NCI-H1092 (cell line): ENCODE data around the gene RALGAPA2.

Experiments
- DNase-seq: peaks from one replicate; lab custom pipeline; 2025; lab: John Stamatoyannopoulos, UW

RALGAPA2 gene

DNA sequence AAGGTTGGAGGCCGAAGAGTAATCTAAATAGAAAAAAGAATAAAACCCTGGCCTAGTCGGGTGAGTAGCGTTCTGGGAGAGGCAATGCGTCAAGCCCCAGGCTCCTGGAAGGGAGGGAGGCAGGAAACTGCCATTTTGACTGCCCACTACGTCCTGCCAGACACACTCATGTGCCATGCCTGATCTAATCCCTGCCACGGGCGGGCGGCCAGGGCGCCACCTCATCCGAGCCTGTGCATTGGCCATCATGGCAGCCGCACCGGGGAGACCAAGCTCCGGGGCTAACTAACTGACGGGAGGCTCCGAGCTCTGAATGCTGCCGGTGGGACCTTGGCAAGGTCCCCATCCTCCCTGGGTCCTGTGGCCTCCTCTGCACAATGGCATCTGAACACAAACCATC lies 275.8 kb downstream of the RALGAPA2 start:
- no peak for DNase-seq

DNA sequence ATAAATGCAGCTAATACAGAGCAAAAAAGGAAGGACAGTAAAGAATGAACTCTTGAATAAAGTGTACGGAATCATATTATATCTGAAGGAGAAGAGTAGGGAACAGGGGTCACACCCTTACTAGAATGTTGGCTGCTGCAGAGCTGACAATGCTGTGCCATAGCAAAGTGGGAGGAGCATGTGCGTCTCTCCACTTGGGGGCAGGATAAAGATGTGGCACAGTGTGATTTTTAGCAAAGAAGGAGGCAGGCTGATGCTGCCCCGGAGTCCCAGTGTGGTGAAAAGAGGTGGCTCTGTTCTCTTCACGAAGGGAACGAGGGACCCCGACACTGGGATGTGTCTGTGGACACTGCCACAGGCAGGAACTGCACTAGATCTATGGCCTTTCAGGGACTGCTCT lies 277.0 kb downstream of the RALGAPA2 start:
- DNase-seq, result no peak

DNA sequence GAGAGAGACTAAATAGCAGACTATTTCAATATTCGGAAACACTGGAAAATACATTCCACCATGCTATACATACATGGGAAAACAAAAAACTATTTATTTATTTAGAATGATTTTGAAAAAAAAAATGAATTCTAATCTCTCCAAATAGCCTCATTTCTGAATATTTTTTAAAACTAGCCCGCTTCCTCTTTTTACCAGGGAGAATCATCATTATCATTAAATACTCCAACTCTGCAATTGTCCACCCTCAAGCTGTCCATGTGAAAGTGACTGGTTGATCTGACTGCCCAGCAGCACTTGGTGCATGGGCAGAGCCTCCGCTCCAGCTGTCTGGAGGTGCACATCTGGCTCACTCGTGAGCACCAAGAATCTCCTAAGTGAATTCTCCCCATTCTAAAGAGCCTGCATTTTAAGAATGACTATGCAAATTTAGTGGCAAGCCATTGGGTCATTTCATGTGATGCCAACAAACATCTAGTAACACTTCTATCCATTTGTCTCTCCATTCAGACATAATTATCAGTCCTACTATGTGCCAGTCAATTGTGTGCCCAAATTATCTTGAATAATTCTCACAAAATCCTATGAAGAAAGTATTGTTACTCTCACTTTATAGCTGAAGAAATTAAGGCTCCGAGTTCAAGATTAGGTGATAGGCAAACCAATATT lies 279.7 kb downstream of the RALGAPA2 start:
- no peak for DNase-seq

DNA sequence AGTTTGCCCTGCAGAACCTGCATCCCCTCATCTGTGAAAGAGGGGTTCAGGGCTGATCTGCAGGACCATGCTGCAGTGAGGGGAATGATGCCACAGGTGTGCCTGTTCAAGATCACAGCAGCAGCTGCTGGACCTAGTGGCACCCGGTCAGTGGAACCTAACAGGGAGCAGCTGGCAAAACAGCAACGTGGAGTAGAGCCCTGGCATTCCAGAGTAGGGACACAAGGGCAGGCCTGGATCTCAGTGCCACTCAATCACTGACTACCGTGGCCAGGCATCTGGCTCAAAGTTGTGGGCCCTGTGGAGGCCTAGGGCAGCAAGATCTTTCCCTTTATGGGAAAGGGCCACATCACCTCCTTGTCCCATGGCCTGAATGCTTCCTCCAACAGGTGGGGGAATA lies 282.4 kb downstream of the RALGAPA2 start:
- DNase-seq, result no peak

DNA sequence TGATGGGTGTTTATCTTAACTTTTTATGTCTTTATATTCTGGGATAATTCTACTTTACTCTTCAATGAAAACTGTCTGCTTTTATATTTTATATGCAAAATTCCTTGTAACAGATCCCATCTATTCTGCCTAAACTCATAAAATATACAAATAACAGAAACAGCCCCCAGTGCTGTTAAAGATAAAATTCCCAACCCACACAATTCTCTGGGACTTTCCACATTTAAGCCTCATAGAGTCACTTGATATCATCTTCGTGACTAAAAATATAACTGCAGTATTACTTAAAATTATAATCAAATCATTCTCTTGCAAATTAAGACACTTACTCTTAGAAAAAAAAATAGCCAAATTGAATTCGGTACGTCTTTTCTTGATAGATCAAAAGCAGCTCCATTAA lies 284.4 kb downstream of the RALGAPA2 start:
- no peak for DNase-seq

DNA sequence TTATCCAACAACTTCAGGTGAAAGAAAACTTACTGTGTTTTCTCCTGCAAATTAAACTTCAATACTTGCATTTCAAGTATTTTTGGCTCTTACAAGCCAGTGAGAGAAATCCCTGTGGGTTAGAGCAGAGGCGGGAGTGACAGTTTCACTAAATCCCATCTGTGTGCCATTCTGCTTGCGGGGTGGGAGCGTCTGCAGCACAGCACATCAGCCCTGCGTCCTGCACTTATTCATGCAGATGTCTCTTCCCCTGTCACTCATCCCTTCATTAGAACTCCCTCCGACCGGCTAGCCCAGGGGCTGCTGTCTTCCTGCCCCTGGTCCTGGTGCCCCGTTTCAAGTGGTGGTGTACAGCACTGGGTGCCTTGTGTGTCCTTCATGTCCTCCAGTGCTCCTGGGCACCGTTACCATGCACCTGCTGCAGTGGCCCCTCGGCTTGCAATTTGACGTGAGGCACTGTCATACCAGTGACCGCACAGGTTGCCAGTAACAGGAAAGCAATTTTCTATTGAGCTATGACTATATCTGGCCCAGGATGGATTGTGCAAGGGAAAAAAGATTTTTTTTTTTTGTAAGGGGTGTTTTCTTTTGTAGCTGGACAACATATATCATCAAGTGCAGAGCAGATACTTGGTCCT lies 285.1 kb downstream of the RALGAPA2 start:
- no peak for DNase-seq

DNA sequence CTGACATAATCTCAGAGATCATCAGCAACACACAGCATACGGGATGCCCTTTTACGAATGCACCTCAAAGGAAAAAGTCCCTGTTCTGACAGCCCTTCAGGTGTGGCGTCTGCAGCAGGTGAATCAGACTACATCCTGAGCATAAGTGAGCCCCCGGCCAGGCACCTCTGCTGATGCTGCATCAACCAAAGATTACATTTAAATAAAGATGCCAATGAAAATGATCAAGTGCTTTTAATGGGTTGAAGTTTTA lies 285.9 kb downstream of the RALGAPA2 start:
- no peak for DNase-seq

DNA sequence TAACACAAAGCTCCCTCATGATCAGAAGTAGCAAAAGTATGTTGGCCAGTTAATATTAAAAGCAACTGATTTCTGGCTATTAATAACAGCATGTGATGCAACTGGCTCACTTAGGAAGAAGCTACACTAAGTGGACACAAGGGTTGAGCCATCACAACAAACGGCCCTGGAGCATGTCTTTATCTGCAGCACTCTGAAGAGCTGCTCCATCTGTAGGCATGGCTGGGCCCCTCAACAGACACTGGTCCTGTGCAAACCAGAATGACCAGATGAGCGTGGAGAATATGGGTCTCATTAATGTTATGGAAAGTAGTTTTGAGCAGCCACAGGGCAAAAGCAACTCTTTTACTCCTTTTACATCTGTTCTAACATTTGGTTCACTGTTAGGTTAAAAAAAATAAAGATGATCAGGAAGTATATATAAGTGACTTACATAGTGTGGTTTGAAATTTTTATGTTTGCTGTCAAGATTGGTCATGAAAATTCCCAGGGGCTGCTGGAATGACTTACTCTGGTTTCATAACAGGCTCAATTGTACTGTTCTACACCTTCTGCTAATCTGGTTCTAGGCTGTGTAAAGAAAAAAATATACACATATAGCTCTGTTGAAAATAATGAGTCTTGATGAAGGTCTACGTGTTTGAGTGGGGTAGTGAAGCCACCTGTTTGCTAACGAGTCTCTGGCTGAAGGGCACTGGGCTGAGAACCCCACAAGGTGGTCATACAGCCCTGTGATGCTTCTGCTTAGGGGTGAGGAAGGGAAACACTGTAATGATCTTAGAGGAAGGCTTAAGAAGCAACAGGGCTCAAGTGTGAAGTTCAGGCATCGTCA lies 286.4 kb downstream of the RALGAPA2 start:
- no peak for DNase-seq

DNA sequence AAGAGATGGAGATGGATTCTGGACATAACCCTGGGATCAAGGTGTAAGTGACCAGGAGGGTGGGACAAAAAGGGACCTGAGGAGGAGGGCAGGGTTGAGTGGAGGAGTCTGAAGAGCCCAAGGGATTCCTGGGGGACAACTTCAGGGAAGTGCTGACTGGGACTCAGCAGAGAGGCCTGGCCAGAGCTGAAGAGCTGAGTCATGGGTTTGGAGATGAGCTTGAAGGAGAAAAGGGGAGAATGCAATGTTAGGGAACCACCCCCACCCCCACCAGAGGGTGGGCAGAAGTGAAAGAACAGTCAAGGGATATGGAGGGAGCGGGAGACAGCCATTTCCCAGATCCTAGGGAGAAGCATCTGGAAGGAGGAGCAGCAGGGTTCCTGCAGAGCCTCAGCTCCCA lies 289.3 kb downstream of the RALGAPA2 start:
- DNase-seq, result no peak

DNA sequence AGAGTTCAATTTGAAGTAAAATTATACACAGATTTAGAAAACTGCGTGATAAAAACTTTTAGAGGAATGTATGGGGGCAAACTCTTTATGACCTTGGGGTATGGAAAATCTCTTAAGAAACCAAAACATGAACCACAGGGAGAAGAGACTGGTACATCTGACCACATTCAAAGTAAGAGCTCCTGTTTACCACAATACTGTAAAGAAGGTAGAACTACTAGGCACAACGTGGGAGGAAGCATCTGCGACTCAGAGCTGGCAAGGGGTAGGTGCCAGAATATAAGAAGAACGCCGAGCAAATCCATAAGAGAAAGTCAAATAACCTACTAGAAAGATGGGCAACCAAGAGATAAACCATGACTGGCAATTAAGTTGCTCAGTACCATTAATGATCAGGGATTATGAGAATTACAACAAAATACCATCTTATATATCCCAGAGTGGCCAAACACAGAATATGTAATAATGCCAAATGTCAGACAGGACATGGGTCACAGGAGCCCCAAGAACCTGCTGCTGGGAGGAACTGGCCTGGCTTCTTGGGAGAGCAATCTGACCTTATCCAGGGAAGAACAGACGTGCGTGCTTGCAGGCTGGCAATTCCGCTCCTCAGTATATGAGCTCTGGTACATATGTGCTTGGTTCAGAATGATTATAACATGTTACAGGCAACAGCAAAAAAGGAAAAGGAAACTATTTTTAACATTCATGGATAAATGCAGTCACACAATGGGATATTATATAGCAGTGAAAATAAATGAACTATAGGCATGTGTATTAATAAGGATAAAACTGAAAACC lies 294.4 kb downstream of the RALGAPA2 start:
- no peak for DNase-seq

DNA sequence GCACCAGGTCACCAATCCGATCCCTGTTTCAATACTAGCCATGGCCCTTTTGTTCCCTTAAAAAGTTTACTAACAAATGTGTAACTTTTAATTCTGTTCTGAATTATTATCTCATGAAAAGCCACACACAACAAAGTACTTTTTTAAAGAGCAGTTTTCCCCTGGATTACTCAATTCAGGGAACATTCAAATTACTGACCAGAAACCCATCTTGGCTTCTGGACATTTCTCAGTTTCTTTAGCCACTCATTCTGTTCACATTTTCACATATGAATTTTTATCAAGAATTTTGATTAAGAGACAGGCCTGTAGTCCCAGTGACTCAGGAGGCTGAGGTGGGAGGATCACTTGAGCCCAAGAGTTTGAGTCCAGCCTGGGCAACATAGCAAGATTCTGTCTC lies 297.1 kb downstream of the RALGAPA2 start:
- DNase-seq, result no peak

DNA sequence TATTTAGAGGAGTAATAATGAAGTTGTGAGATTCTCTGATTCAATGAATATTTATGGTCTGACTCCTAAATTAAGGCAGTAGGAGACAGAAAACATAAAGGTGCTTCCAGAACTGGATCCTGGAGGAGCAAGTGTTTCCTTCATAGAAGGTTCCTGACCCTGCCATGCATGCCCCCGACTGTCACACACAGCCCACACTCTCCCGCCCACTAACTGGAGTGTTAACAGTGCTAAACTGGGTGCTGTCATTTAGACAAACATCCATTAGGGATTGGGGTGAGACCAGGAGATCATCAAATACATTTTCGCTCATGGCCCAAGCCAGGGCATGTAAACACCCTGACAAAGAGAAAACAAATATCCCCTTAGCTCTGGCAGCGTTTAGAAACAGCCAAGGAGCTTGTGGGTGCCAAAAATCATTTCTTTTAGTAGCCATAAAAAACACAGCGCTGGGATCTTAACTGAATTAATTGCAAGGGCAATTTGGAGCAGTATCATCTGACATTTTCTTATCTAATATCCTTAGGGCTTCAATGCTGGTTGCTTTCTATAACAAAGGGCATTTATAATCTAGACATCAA lies 297.7 kb downstream of the RALGAPA2 start:
- peak; percentile 55 for DNase-seq

DNA sequence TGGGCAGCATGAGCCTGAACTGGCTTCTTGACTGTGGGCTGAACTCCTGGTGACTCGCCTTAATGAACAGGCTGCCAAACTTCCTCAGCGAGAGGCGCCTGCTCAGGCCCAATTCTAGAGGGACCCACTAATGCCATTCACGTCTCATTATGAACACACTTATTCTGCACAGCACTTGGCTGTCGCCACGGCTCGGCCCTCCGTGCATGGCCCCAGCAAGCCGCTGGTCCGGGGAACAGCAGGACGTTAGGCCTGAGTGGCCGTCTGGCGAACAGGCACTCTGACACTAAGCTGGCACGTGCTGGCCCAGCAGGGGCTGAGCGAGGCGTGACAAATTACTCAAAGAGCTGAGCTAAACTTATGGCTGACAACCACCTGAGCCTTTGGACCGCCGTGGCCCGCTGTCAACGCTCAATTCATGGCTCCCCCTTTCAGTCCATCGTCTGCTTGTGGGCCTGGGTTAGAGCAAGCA lies 298.6 kb downstream of the RALGAPA2 start:
- peak; percentile 20 for DNase-seq

DNA sequence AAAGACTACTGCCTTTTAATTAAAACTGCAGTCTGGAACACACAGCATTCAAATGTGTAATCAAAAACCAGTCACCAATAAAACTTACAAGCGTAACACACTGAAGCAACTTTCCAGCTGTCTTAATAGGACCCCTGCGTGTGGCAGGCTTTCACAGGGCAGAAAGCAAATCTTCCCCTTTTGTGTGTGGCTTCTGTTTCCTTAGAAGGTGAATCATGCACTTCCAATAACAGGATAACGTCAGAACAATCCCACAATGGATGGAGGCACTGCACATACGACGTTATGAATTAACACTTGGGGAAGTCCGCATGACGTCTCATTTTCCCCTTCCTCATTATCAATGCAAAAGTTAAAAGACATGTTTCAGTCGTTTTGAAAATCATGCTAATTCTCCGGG lies 299.7 kb downstream of the RALGAPA2 start:
- DNase-seq, result no peak

DNA sequence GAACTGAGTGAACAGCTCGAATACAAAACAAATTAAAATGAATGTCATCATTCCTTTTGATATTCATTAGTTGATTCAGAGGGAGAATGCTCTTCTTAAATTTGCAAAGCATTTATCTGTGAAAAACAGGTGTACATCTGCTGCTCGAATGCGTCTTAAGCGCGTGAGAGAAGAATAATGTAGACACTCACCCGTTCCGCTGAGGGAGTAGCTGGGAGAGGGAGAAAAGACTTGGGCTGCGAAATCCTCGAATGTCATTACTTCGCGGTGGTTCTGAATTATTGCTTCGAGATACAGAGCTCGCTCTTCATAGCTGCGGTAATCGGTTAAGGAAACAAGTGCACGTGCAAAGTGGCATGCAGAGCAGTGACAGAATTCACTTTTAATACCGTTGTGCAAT lies 300.6 kb downstream of the RALGAPA2 start:
- peak; percentile 19 for DNase-seq

DNA sequence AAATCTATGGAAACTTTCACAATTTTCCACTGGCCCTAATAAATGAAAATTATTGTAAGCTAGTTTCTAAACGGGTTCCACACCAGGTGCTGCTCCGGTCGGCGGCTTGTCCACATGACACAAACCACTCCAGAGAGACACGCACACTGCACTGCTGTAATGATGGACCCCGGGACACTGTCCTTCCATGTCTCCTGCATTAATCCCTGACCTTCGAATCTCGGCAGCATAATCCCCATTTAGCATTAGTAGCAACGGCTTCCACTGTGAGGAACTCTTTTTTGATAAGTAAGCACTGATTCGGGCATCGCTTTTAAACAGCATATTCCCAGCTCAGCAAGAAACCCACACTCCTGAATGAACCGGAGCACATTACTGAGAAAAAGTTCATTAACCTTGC lies 301.0 kb downstream of the RALGAPA2 start:
- DNase-seq, result peak; percentile 48

DNA sequence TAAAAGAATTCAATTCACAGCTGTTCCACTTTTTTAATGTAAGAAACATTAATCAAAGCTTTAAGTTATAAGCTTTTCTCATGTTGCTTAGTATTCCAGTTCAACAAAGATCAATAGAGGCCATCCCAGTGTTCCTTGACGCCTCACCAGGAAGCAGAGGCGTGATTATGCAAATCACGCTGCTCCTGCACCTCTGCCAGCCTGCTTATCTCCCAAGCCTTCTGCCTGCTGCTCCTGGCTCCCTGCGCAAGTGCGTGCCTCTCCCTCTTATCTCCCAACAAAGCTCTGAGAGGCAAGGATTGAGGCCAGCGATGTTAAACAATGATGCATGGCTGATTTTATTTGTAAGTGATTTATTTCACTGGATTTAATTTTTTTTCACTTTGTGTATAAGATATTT lies 301.8 kb downstream of the RALGAPA2 start:
- peak; percentile 90 for DNase-seq

DNA sequence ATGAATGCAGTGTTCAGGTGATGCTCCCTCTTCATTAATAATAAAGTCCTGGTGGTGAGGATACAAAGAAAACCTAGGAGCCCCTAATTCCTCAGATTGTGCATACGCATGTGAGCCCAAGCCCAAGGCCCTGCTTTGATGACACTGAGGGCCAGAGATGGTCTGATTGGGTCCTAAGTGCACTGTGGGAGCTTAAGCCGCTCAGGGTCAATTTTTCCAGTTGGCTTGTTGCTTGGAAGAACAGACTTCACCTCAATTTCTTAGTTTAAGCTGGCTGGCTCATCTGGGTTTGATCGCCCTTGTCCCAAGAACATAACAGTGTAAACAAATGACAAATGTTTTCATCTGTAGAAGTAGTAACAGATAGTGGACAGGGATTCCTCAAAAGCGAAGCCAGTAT lies 303.1 kb downstream of the RALGAPA2 start:
- DNase-seq, result no peak

DNA sequence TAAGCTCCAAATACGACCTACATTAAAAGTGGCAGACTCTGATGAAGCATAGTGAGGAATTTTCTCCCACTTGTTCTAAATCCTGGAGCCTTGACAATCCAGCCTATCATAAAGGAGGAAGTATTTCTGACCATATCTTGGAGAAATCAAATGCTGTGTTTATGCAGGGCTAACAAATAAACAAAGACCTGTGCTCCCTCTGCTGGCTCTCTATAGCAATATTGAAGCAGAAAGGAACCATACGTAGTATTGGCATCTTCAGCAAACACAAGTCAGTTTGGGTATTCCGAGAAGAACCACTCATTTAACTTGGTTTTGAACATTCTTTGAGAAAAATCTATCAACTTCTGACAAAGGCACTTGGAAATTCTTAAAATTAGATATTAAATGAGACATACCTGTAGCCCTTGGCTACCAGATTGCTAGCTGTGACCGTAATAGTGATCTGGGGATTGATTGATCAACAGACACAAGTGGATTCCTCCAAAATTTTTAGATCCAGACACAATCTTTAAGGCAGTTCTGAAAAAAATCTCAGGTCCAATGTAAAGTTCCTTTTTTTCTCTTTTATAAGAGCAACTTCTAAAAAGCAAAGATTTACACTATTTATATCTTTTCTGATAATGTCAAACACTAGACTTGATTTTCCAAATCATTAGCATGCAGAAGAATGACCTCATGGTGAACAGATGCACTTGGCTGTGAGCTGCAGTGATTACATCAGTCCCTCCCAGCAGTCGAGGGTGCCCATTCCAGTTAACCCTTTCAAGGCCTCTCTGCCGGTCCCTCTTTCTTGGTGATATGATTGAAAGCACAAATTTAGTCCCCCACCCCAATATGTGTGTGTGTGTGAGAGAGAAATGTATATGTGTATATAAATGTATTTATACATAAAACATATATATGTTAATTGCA lies 304.3 kb downstream of the RALGAPA2 start:
- peak; percentile 22 for DNase-seq

DNA sequence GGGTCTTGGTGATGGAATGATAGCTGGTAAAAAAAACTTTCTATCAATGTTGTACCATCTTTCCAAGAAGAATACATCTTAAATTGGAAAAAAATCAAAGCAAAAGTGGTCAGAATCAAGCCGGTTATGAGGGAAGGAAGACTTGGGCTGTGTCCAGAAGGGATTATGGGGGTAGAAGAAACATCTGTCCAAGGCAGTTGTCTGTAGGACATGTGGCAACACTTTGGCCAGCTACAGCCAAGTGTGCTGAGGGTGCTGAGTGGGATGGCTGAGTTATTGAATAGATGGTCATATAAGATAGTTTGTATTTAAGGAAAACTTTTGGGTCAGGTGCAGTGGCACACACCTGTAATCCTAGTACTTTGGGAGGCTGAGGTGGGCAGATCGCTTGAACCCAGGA lies 306.1 kb downstream of the RALGAPA2 start:
- no peak for DNase-seq

DNA sequence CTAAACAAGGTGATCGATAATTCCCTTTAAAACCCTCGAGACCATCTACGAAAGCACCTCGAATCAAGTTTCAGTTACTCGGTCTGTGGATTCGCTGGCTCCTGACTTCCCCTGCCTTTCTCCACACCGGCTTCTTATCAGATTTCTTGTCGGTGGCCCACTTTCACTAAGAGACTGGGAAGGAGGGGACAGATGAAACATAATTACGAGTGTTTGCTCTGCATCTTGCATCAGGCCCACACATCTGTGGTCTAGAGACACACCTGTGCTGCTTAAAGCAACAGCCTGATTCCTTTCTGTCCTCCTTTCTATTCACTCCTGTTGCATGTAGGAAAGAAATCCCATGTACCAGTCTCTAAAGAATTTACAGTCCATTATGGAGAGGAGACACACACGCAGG lies 306.8 kb downstream of the RALGAPA2 start:
- DNase-seq, result no peak
